ENCODE results near the gene RAP1GAP2.
A peak's percentile ranks its signal among the peaks of the same experiment; 100 is the strongest.

Gene RAP1GAP2

GRCh38 chr17:2911755-2912111, 115.5 kb downstream of the RAP1GAP2 start:
- POLR2A ChIA-PET = no interaction called here
- no peak overlapping the region for H3K4me3 ChIP-seq (ENCODE audit: low read depth, low read length)
- H3K4me1 ChIP-seq (ENCODE audit: control insufficient read depth, insufficient read depth, low read length) = no peaks in the 10 kb centered on the region
- no peak overlapping the region for H3K27ac ChIP-seq (ENCODE audit: extremely low read depth, low read depth, low read length)
- no peaks in the 10 kb centered on the region for H3K9me3 ChIP-seq (ENCODE audit: control insufficient read depth, insufficient read depth, low read depth, low read length)
- CTCF ChIA-PET = interaction anchor here (0.7 kb wide), 1 partner anchor 112 kb away, joined by 5 read pairs; no protein-coding TSS in a partner anchor
- no peak for TF ChIP-seq TCF7L2 (IDR thresholded peaks at IDR 0.05; ENCODE audit: borderline replicate concordance, low read depth, low read length)
- no peak for TF ChIP-seq ZNF292 (tag by site-specific recombination; IDR thresholded peaks at IDR 0.05; ENCODE audit: borderline replicate concordance, low read depth)
- no peak for TF ChIP-seq ZNF37A (tag by site-specific recombination; IDR thresholded peaks at IDR 0.05)
- TF ChIP-seq KLF9 (tag by site-specific recombination; IDR thresholded peaks at IDR 0.05; ENCODE audit: low read depth) = no peak
- no peak for TF ChIP-seq ZNF544 (tag by site-specific recombination; IDR thresholded peaks at IDR 0.05)
- no peak for TF ChIP-seq ZNF560 (tag by site-specific recombination; IDR thresholded peaks at IDR 0.05; ENCODE audit: borderline replicate concordance)
- no peak for TF ChIP-seq ZNF155 (tag by site-specific recombination; IDR thresholded peaks at IDR 0.05)
- TF ChIP-seq ZNF148 (tag by site-specific recombination; IDR thresholded peaks at IDR 0.05; ENCODE audit: borderline replicate concordance) = no peak
- no peaks in the 10 kb centered on the region for H3K36me3 ChIP-seq (ENCODE audit: control insufficient read depth in 2 of 2, insufficient read depth in 1 of 2, low read length in 2 of 2)

GRCh38 chr17:2912754-2913153, 116.5 kb downstream of the RAP1GAP2 start:
- H3K4me1 ChIP-seq (ENCODE audit: control insufficient read depth, insufficient read depth, low read length) = no peaks in the 10 kb centered on the region
- ChIA-PET POLR2A (no interaction called here), CTCF (interaction anchor here (0.6 to 0.7 kb wide), 3 partner anchors 17 to 116 kb away, joined by 3 read pairs; no protein-coding TSS in a partner anchor)
- H3K4me3 ChIP-seq (ENCODE audit: low read depth, low read length) = no peak overlapping the region
- no peaks in the 10 kb centered on the region for H3K9me3 ChIP-seq (ENCODE audit: control insufficient read depth, insufficient read depth, low read depth, low read length)
- no peak for TF ChIP-seq ZNF701 (tag by site-specific recombination; IDR thresholded peaks at IDR 0.05)
- no peak for TF ChIP-seq ZNF10 (tag by site-specific recombination; IDR thresholded peaks at IDR 0.05)
- TF ChIP-seq ZNF121 (tag by site-specific recombination; IDR thresholded peaks at IDR 0.05) = peak; percentile 71
- no peak for TF ChIP-seq PRDM1 (tag by site-specific recombination; IDR thresholded peaks at IDR 0.05)
- no peak for TF ChIP-seq ZNF335 (tag by site-specific recombination; conservative IDR thresholded peaks at IDR 0.05)
- no peak for TF ChIP-seq ZFHX2 (tag by site-specific recombination; conservative IDR thresholded peaks at IDR 0.05)
- no peak for TF ChIP-seq ZNF660 (tag by site-specific recombination; IDR thresholded peaks at IDR 0.05)
- H3K27ac ChIP-seq (ENCODE audit: extremely low read depth, low read depth, low read length) = no peak overlapping the region
- no peaks in the 10 kb centered on the region for H3K36me3 ChIP-seq (ENCODE audit: control insufficient read depth in 2 of 2, insufficient read depth in 1 of 2, low read length in 2 of 2)

- no peak overlapping the region for H3K27ac ChIP-seq (ENCODE audit: extremely low read depth, low read depth, low read length)
- CTCF ChIA-PET = interaction anchor here (0.6 to 1.4 kb wide), 2 partner anchors 96 to 132 kb away, joined by 3 read pairs; no protein-coding TSS in a partner anchor
- H3K4me3 ChIP-seq (ENCODE audit: low read depth, low read length) = no peak overlapping the region
- H3K36me3 ChIP-seq (ENCODE audit: control insufficient read depth in 2 of 2, insufficient read depth in 1 of 2, low read length in 2 of 2) = no peaks in the 10 kb centered on the region
- TF ChIP-seq HOXD13 (CRISPR knock-in tag; IDR thresholded peaks at IDR 0.05; ENCODE audit: borderline replicate concordance) = no peak
- TF ChIP-seq ZNF202 (tag by site-specific recombination; IDR thresholded peaks at IDR 0.05; ENCODE audit: borderline replicate concordance) = no peak
- no peak for TF ChIP-seq REST (tag by site-specific recombination; IDR thresholded peaks at IDR 0.05)
- TF ChIP-seq ZFP37 (tag by site-specific recombination; IDR thresholded peaks at IDR 0.05) = no peak
- no peak for TF ChIP-seq ZNF658 (tag by site-specific recombination; IDR thresholded peaks at IDR 0.05)
- no peak for TF ChIP-seq CTCF (tag by site-specific recombination; IDR thresholded peaks at IDR 0.05)
- no peak for TF ChIP-seq HOXC10 (CRISPR knock-in tag; IDR thresholded peaks at IDR 0.05)
- TF ChIP-seq ZNF707 (tag by site-specific recombination; IDR thresholded peaks at IDR 0.05) = no peak
- no peaks in the 10 kb centered on the region for H3K9me3 ChIP-seq (ENCODE audit: control insufficient read depth, insufficient read depth, low read depth, low read length)
- POLR2A ChIA-PET = no interaction called here
- no peaks in the 10 kb centered on the region for H3K4me1 ChIP-seq (ENCODE audit: control insufficient read depth, insufficient read depth, low read length)
These were observed 120.2 kb downstream of the RAP1GAP2 start for GRCh38 chr17:2916461-2916860.
